GM19240 (cell line): Measurements from ENCODE around the gene WNK2.
"Not testable (repeated sequence)": the region's sequence is repeated elsewhere in the genome, so short reads cannot be mapped to it uniquely, and the experiment has no call there.

Experiments
- DNase-seq: peaks from one replicate; pipeline ENCODE4 v3.0.0; 2011; ENCODE audit warnings: low spot score; ENCODE audit not compliant: insufficient read length

The WNK2 gene

GRCh38 chr9:93305497-93306020, 121.6 kb downstream of the WNK2 start:
- no peak for DNase-seq

DNA sequence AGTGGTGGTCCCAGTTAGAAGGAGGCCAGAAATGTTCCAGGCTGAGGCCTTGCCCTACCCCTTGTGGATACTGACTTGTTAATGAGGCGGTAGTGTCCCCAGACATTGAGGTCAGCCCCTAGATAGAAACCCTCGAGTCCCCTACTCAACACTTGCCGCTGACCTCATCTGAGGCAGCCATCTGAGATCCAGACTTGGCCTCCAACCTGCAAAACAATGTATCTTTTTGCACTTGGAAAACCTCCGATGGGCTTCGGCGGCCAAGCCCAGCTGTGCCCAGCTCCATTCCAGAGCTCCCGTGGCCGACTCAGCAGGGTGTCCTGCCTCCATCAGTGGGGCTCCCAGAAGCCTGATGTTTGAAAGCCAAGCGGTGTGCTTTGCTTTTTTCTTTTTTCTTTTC, 122.1 kb downstream of the WNK2 start:
- no peak for DNase-seq

DNA sequence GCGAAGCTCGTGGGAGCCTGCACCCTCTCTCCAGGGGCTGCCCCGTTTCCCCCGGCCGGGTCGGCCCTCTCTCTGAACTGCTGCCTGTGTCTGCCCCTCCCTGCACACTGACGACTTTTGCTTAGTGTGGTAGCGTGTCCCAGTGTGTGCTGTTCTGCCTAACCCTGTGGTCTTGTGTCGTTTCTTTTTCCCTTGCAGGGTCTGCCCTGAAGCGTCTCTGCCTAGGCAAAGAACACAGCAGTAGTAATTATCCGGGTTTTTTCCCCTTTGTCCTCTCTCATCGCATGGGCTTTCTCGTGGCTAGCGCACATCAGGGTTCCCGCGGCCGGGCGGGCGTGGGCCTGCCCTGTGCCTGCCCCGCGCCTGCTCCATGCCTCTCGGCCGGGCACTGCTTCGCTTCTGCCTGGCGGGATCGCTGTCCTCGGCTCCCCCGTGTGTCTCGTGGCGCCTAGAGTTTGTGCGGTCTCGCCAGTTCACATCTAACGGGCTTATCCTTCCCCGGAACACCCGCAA, 122.7 kb downstream of the WNK2 start:
- DNase-seq: no peak

DNA sequence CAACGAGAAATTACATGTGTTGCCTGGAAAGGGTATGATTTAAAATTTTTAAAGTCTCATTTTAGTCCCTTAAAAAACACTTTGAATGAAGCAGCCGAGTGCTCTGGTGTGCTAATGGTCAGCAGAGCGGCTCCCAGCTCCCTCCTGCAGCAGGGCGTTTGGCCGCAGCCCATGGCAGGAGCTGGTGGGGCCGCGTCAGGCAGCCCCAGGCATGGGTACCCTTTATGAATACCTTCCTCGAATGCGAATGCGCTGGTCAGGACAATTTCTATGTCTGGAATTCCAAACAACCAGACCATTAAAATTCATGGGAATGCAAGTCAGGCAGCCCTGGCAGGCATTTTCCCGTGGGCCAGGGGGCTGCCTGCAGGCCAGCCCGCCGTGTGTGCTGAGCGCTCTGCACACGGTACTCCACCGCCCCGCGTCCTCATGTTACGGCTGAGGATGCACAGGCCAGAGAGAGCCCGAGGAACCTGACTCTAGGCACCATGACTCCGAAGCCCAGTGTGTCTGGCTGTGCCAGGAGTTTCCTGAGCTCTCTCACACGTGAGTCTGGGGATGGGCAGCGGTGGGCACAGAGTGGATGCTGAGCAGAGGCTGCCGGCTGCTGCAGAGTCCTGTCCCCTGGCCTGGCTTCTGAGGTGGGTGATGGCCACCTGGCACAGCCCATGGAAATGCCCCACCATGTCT, 123.7 kb downstream of the WNK2 start:
- no peak for DNase-seq

GRCh38 chr9:93308158-93308602, 124.2 kb downstream of the WNK2 start:
- DNase-seq: no peak

DNA sequence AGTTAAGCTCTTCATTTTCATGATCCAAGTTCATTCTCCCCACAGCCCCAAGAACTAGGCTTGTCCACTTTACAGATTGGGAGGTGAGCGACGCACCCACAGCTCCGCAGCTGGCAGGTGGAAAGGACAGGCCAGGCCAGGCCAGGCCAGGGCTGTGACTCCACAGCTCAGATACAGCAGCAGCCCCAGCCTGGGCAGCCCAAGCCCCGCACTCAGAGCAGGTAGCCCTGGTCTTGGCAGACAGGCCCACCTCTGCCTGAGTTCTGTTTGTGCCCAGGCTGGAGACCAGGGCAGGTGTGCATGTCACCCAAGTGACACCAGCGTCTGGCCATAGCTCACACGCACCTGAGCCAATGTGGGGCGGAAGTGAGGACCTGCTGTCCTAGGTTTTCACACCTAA, 124.7 kb downstream of the WNK2 start:
- no peak for DNase-seq

GRCh38 chr9:93309889-93310425, 126.0 kb downstream of the WNK2 start:
- no peak for DNase-seq

DNA sequence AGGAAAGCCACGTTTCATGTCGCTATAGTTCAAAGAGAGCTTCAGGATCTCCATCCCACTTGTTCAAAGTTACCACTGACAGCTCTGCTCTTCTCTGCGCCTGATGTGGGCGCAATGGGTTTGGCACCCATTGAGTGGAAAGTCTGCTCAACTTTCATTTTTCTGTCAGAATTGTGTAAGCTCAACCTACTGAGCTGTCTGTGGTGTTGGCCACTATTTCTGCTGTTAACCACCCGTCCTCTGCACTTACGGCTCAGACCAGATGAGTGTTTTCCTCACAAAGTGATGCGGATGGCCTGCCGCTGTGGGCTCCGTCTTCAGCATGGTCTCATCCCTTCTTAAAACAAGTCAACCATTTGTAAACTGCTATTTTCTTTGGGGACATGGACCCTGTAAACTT, 131.2 kb downstream of the WNK2 start:
- no peak for DNase-seq

GRCh38 chr9:93315960-93316359, 132.0 kb downstream of the WNK2 start:
- DNase-seq: no peak

GRCh38 chr9:93316726-93317494, 133.0 kb downstream of the WNK2 start:
- no peak for DNase-seq

DNA sequence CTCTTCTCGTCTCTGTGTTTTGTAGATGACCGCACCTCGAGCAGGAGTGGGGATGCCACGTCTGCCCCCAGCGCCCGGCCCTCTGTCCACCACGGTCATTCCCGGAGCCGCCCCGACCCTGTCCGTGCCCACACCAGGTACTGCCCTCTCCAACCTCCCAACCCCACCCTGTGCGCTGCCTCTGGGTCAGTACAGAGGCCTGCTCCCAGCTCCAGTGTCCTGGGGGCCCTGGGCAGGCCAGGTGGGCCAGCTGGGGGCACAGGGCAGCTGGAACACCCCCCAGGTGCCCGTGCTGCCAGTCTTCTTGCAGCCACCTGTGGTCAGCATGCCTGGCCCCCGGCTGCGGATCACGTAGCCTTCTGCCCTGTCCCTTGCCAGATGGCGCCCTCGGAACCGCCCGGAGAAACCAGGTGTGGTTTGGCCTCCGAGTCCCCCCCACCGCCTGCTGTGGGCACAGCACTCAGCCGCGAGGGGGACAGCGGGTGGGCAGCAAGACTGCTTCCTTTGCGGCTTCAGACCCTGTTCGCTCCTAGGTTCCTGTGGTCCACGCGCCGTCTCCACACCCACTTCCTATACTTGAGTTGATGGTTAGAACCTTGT, 133.7 kb downstream of the WNK2 start:
- DNase-seq: no peak

DNA sequence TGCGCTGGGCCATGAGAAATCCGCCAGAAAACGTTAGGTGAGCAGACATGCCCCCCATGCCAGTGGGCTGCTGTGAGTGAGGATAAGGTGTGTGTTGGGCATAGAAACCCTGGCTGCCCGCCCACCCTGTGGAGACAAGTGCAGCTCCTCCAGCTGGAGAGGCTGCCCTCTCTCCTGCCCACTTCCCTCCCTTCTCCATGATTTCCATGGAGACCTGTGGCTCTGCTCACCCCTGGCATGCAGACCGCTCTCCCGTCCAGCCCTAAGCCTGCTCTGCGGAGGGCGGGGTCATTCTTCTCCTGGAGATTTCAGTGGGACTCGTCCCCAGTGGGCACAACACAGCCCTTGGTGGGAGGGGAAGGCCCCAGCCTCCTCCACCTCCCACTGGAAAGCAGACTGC, 134.5 kb downstream of the WNK2 start:
- DNase-seq: no peak

GRCh38 chr9:93319301-93319991, 135.5 kb downstream of the WNK2 start:
- DNase-seq: no peak

- DNase-seq: no peak
These were observed 136.1 kb downstream of the WNK2 start for GRCh38 chr9:93319992-93320500.

- no peak for DNase-seq
These were observed 136.8 kb downstream of the WNK2 start for GRCh38 chr9:93320591-93321219.

DNA sequence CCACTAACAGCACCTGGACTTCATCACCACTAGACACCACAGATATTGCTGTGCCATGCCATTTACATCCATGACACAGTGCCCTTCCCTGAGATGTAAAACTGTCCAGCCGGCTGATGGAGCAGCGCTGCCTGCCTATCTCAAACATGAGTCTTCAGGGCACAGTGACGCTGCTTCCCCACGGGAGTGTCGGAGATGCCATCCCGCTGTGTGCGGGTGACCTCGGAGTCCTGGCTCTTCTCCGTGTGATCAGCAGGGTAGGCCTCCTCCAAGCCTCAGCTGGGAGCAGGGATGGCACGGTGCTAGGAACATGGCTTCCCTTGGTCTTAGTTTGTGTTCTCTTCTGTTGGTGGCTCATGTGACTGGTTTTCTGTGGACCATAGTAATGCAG, 137.3 kb downstream of the WNK2 start:
- DNase-seq: no peak

GRCh38 chr9:93323446-93323954, 139.6 kb downstream of the WNK2 start:
- DNase-seq: not testable (repeated sequence)

GRCh38 chr9:93324191-93324834, 140.4 kb downstream of the WNK2 start:
- DNase-seq: no peak

DNA sequence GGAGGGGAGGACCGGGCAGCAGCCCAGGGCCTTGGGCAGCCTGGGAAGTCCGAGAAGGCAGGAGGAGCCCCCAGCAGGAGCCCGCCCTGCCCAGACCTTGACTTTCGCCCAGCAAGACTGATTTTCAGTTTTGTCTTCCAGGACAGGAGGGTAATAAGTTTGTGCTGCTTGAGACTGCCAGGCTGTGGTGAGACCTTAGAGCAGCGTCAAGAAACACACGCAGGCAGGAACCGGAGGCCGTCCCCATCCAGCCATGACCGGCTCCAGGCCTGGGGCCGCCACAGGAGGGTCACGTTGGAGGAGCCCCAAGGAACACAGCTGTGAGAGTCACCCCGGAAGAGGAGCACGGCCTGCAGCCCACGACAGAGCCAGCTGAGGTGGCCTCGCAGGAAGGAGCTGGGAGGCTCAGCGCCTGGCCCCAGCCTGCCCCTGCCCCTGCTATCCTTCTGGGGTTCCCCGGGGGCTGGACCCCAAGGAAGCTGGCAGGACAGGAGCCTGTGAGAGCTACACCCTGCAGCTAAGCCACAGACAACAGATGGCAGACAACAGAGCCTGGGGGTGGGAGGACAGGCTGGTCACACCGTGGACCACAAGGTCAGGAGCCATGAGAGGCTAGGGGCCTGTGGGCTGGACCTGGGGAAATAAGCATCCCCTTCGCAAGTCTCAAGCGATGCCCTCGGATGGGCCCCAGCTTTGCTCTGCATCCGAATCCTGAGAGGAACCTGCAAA, 141.5 kb downstream of the WNK2 start:
- no peak for DNase-seq
